Skin of body (tissue), 2 donors: Measurements from ENCODE around the gene C6orf163. TPM values are rescaled to one million over a fixed set of nuclear protein-coding genes. Genes with fewer than 3 reads are reported as not detected.
"Not testable (repeated sequence)": the region's sequence is repeated elsewhere in the genome, so short reads cannot be mapped to it uniquely, and the experiment has no call there.

Experiments used
- DNase-seq: peaks from one replicate; lab custom pipeline; 2025; lab: John Stamatoyannopoulos, UW
- total RNA-seq: library from RNA; depleted of rRNA; stranded (reverse); fragments of >200 nt; gene quantifications from one replicate; pipeline ENCODE4 v1.2.3, GENCODE V29; 2014

Gene C6orf163
- 5.6 TPM for total RNA-seq

GRCh38 chr6:87344731-87345130 lies at the start of gene C6orf163:
Gene C6orf163, plus strand, starts transcription at chr6:87344813. Its CDS starts 287 bp downstream, at chr6:87345100.
- no peak for DNase-seq

DNA sequence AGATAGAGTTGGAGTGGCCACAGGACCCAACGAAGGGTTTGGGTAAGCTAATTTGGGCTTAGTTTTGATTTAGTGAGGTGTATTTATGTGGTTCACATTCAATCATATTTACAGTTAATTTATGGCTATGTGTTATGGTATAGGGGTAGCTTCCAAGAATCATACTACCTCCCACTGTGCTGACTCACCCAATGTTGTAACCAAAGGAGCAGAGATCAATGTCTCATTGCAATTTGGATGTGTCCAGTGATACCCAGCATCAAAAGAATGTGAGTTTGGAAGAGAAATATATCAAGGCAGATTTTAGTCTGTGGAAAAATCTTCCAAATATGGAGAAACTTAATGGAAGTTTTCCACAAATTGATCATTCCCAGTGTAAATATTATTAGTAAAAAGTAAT lies 47.5 kb upstream of the C6orf163 start:
- DNase-seq, result no peak

DNA sequence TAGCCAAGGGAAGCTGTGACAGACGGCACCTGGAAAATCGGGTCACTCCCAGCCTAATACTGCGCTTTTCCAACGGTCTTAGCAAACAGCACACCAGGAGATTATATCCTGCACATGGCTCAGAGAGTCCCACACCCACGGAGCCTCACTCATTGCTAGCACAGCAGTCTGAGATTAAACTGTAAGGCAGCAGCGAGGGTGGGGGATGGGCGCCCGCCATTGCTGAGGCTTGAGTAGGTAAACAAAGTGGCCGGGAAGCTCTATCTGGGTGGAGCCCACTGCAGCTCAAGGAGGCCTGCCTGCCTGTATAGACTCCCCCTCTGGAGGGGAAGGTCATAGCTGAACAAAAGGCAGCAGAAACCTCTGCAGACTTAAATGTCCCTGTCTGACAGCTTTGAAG lies 43.3 kb upstream of the C6orf163 start:
- DNase-seq, result not testable (repeated sequence)

GRCh38 chr6:87308970-87309369 lies 35.6 kb upstream of the C6orf163 start:
- DNase-seq, result no peak

DNA sequence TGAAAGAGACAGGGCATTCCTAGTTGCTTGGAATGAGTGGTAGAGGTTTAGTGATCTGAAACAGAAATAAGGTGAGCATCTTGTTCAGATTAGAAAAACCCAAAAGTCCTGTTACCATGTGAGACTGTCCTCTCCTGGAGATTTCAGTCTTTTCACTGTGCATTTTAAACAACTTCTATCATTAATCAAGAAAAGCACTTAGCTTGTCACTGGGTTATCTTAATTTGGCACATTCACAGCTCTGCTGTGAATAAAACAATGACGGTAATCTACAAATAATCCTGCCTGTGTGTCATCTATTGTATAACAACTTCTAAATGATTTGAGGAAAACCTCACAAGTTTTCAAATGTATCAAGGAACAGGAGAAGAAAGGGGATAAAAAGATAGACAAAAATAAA lies 31.8 kb upstream of the C6orf163 start:
- DNase-seq, result no peak

- no peak for DNase-seq
Observed at GRCh38 chr6:87315071-87315470, 29.5 kb upstream of the C6orf163 start.

DNA sequence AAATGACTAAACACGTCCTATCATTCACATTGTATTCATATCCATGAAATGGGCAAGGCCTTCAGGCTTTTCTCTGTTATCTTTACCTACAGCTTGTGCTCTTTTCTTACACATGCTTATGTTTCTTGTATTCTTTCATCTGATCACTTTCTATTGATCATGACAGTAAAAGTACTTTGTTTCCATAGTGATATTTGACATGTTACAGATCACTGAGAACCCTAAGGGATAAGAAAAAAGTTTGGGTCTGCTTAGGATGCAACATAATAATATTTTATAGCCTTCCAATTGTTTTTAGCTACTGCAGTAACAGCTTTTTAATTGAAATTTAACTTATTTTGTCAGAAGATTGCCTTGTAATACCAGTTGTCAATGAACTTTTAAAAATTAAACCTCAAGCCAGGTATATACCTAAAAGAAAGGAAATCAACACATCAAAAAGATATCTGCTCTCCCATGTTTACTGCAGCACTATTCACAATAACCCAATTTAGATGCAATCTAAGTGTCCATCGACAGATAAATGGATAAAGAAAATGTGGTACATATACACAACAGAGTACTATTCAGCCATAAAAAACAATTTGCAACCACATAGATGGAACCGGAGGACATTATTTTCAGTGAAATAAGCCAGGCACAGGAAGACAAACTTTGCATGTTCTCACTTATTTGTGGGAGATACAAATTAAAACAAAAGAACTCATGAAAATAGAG lies 25.2 kb upstream of the C6orf163 start:
- DNase-seq, result no peak

DNA sequence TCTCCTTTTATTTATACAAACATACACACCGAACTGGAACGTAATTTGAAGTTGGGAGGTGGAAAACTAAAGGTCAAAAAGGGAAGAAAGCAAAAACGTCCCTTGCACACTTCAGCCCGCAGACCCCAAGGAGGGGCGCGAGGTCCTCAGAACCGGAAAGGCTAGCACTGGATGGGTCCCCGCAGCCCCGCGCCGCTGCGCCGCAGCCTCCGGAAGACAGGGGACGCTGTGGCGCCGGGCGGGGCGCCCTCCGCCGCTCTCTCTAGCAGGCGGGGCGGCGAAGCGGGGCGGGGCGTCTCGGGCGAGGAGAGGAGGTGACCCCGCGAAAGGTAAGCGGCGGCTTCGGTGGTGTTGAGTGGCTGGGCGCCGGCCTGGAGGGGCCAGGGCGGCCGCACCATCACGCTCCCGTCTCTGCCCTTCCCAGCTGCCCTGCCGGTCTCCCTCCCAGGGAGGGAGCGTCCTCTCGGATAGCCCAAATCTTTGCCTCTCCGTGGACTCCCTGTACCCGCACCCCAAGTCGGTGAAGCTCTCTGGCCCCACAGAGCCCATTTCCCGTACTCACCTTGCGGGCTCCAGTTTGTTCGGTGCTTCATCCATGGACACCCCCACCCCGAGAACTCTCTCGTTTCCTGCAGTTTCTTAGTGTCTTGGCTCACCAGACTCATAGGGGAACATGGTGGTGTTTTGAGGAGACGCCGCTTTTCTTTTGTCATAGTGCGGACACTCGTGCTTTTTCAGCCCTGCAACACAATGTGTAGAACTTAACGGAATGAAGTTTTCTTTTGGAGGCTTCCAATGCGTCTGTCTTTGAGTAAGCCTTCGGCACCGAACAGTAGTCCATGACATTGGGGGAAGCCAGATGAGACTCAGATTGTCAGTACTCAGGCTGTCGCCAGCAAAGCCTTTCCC lies 22.1 kb upstream of the C6orf163 start, which contains the start of gene SMIM8:
Gene SMIM8 (plus strand): TSS at position 285 of the 909 bp plus-strand sequence. CDS start 14,444 bp downstream, outside the sequence.
- peak; percentile 52 for DNase-seq

GRCh38 chr6:87323880-87324279 lies 20.7 kb upstream of the C6orf163 start:
- not testable (repeated sequence) for DNase-seq

DNA sequence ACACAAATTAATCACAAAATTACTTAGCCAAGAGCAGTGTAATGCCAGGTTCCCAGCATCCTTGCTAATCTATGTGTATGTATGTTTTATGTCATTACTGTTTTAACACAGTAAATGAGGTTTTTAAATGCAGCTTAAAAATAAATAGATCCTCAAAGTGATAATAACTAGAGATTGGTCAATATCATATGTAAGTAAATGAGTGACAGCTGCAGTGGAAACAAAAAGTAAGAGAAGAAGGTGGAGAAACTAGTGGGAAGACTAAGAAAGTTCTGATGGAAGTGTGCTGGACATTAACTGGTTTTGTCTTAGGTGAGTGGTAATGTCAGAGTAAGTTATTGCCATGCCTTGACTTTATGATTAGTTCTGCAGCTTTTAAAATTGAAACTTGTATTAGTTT lies 13.7 kb upstream of the C6orf163 start:
- no peak for DNase-seq

GRCh38 chr6:87333033-87333432 lies 11.6 kb upstream of the C6orf163 start:
- DNase-seq, result no peak

- DNase-seq, result peak; percentile 34
Observed at GRCh38 chr6:87333591-87334181, 10.9 kb upstream of the C6orf163 start.

DNA sequence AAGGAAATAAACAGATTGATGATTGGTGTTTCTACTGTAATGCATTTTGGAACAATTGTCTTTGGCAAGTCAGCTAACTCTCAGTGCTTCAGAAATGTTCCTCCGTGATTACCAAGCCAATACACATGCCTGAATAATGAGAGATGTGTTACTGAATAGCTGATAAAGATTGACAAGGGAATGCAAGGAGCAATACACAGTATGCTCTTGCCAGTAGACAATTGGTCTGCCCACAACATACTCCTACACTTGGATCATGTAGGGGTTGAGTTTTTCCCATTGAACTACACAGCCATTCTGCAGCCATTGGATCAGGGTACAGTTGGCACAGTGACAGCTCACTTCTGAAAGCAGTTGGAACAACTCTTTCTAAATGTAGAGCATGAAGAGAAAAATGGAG lies 9.9 kb upstream of the C6orf163 start:
- DNase-seq, result peak; percentile 27

- DNase-seq, result no peak
Observed at GRCh38 chr6:87336367-87336766, 8.2 kb upstream of the C6orf163 start.

DNA sequence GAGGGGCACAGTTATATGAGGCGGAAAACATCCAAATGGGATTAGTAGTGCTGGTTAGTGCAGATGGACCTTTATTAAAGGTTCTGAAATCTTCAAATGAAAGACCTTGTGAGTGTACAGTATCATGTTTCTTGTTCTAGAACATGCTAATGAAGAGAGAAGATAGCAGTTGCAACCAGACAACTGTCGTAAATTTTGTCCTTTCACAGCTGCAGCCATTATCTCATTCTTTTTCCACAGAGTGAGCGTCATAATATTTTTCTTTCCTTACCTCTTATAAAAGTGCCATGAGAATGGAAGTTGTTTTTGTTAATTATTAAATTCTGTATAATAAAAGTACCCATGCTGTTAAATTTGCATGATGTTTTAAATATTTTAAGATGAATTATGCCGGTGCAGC lies 4.4 kb upstream of the C6orf163 start:
- DNase-seq, result no peak

DNA sequence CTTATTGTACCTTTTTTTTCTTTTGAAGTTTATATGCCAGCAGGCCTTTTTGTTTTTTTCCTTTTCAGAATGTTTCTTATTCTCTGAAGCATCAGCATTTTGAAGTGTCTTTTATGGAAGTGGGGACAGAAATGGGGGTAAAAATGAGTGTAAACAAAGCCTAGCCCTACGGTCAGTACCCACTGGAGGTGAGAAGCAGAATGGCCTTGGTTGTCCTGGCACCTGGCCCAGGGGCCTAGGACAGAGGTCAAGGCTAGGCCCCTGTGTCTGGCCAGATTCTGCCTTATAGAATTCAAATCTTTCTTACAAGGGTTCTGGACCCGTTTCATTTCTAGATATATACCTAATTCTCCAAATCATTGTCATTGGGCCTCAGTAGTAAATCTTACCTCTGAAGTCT lies 3.5 kb upstream of the C6orf163 start:
- DNase-seq, result no peak

DNA sequence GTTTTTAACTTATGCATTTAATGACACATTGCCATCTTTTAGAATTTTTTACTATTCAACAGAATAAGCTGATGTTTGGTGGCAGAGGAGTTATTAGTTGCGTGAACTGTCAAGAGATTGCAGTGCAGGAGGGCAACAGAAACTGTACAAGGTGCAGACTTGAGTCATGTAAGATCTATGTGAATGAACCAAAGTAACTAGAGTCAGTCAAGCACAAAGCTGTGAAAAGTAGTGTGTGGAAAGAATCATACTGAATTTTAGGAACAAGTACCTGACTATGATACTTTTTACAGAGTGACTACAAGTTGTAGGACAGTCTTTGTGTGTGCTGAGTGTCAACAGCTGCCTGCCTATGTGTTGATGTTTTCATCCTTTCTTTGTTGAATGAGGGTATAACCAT lies 2.7 kb upstream of the C6orf163 start:
- no peak for DNase-seq

DNA sequence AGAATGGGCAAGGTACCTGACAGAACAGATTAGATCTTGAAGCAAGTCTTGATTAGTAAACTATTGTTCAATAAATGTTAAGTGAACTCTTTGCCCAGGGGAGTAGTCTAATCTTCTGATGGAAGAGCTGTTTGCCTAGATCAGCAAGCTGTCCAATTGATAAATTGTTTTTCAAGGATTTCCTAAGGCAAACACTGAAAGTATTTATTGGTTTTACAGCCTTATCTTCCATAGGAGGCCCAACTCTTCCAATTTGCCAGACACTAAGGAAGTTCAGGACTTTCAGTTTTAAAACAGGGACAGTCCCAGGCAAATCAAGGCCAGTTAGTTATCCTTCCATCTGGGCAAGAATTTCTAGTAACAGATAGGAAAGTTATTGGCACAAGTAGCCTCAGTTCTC lies 1.8 kb upstream of the C6orf163 start:
- DNase-seq, result no peak

DNA sequence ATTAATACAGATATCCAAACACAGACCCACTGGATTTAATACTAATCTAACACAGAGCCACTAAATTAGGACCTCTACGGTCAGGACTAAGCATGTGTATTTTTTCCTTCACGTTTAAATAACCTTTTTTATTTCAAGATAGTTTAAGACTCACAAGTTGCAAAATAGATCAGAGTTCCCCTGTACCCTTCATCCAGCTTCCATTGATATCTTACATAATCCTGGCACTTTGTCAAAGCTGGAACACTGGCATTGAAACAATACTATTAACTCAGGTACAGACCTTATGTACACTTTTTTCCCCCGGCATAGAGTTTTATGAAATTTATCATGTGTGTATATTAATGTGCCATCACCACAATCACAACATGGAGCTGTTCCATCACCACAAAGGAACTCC lies 2.1 kb downstream of the C6orf163 start:
- DNase-seq, result no peak

DNA sequence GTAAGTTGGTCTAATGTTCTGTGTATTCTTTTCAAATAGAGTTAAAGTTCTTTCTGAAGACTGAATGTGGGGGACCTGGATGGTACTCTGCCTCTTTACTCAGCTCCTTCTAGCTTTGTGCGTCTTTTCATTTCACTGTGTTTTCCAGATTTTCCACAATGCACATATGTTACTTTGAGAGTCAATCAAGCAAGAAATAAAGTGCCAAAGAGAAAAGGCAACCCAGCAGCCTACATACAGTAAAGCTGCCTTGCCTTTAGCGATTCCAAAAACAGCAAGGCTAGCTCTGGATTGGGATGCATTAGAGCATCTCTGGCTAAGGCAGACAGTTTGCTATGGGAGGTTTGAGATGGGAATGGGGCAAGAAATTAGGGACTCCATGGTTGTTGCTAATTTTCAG lies 5.3 kb downstream of the C6orf163 start:
- DNase-seq, result no peak

DNA sequence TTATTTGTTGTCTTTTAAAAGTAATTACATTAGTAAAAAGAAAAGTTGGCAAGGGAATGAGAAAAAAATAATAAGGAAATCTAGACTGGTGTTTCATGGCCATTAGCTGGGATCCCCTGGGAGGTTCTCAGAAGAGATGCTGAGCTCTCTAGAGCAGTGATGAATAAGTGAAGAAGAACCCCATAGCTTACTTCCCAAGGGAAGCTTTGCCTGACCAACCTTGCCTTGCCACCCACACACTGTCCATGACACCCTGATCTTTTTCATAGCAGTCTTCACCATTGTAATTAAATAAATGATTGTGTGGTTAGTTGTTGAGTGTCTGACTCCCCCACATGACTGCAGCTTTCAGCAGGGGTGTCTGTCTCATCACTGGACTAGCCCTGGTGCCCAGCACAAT lies 5.9 kb downstream of the C6orf163 start:
- DNase-seq, result no peak

GRCh38 chr6:87351583-87351982 lies 7.0 kb downstream of the C6orf163 start:
- no peak for DNase-seq
